Upper lobe of left lung (tissue), 4 donors: ENCODE data around the gene CACNA1H.
"Not testable (repeated sequence)": the region's sequence is repeated elsewhere in the genome, so short reads cannot be mapped to it uniquely, and the experiment has no call there.

ENCODE experiments used
- EP300 ChIP-seq, 4 donors: sonication (generic); formaldehyde crosslinking; IDR thresholded peaks; one replicate each; pipeline ENCODE4 v1.5.1; 2017; ENCODE audit warnings: antibody characterized with exemption in 4 of 4, control low read depth in 2 of 4
- POLR2A ChIP-seq, 4 donors: fragments of 450-650 bp; IDR thresholded peaks; one replicate each; pipeline ENCODE4 v1.5.1; 2016 to 2017; ENCODE audit warnings: antibody characterized with exemption in 4 of 4, mild to moderate bottlenecking in 2 of 4
- TF ChIP-seq, protein P1 (sequence below), 6 experiments: fragments of 450-650 bp in 4 of 6; fragments of 200-600 bp in 2 of 6; sonication (generic) in 2 of 6; IDR thresholded peaks; one replicate each; pipeline ENCODE4 v1.5.1; 2016 to 2019; ENCODE audit warnings: antibody characterized with exemption in 6 of 6

- not testable (repeated sequence) for TF ChIP-seq EP300, POLR2A (IDR thresholded peaks at IDR 0.05)
- TF ChIP-seq, protein P1, sequence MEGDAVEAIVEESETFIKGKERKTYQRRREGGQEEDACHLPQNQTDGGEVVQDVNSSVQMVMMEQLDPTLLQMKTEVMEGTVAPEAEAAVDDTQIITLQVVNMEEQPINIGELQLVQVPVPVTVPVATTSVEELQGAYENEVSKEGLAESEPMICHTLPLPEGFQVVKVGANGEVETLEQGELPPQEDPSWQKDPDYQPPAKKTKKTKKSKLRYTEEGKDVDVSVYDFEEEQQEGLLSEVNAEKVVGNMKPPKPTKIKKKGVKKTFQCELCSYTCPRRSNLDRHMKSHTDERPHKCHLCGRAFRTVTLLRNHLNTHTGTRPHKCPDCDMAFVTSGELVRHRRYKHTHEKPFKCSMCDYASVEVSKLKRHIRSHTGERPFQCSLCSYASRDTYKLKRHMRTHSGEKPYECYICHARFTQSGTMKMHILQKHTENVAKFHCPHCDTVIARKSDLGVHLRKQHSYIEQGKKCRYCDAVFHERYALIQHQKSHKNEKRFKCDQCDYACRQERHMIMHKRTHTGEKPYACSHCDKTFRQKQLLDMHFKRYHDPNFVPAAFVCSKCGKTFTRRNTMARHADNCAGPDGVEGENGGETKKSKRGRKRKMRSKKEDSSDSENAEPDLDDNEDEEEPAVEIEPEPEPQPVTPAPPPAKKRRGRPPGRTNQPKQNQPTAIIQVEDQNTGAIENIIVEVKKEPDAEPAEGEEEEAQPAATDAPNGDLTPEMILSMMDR (IDR thresholded peaks at IDR 0.05): not testable (repeated sequence)
Observed at GRCh38 chr16:1253701-1254364, 100.9 kb downstream of the CACNA1H start.
